Testis (tissue), 3 donors: ENCODE data around the gene HLA-DPB1. TPM values are rescaled to one million over a fixed set of nuclear protein-coding genes. Genes with fewer than 3 reads are reported as not detected.

Experiments used
- DNase-seq: peaks from one replicate; pipeline ENCODE4 v3.0.0-alpha.2; 2019
- H3K27ac ChIP-seq, 2 donors: fragments of 200-600 bp; sonication (generic); one replicate each; pipeline ENCODE4 v1.5.1; 2019
- H3K27me3 ChIP-seq: fragments of 200-600 bp; sonication (generic); one replicate; pipeline ENCODE4 v1.5.1; 2019
- H3K36me3 ChIP-seq: fragments of 200-600 bp; sonication (generic); one replicate; pipeline ENCODE4 v1.5.1; 2017; ENCODE audit warnings: low read depth; ENCODE audit errors: missing control alignments
- H3K4me1 ChIP-seq: fragments of 200-600 bp; sonication (generic); one replicate; pipeline ENCODE4 v1.5.1; 2019
- H3K4me3 ChIP-seq, 2 donors: fragments of 200-600 bp; sonication (generic); one replicate each; pipeline ENCODE4 v1.5.1; 2017 to 2019
- H3K9me3 ChIP-seq: fragments of 200-600 bp; sonication (generic); one replicate; pipeline ENCODE4 v1.5.1; 2017
- POLR2A ChIP-seq: fragments of 450-650 bp; IDR thresholded peaks from one replicate; pipeline ENCODE4 v1.6.1; 2017; ENCODE audit warnings: antibody characterized with exemption, mild to moderate bottlenecking, moderate library complexity
- WGBS, 2 donors: methylation state at CpG; one replicate each; pipeline ENCODE4 v1.1.5; 2018; 5-methylcytosine and 5-hydroxymethylcytosine counted together
- intact Hi-C: fragments of 100-400 bp; cut with DNase I; formaldehyde crosslinking; loops from one replicate; pipeline ENCODE4 v1.15.1; 2023; ENCODE audit warnings: low total_unique reads
- polyA plus RNA-seq: library from polyadenylated mRNA; stranded (reverse); fragments of 350-450 nt; fragmentation: Illumina TruSeq; extraction: RNeasy Lipid Tissue Mini Kit (QIAGEN cat#74804); gene quantifications from one replicate; pipeline ENCODE4 v1.2.3, GENCODE V29; 2014; ENCODE audit warnings: low read depth, low replicate concordance; ENCODE audit not compliant: insufficient read depth
- total RNA-seq, 2 donors: library from RNA; depleted of rRNA; stranded (reverse); fragments of >200 nt; gene quantifications; one replicate each; pipeline ENCODE4 v1.2.3, GENCODE V29; 2016
- TF ChIP-seq, protein P1 (sequence below), 3 experiments: fragments of 450-650 bp in 2 of 3; fragments of 200-600 bp in 1 of 3; sonication (generic) in 1 of 3; IDR thresholded peaks; one replicate each; pipeline ENCODE4 v1.5.1; 2016 to 2019; ENCODE audit warnings: antibody characterized with exemption in 3 of 3, mild to moderate bottlenecking in 2 of 3, moderate library complexity in 1 of 3

Gene HLA-DPB1
- total and polyA plus RNA-seq, 3 donors from 2014 or later: 14.4 to 183 (median 39.5) TPM

DNA sequence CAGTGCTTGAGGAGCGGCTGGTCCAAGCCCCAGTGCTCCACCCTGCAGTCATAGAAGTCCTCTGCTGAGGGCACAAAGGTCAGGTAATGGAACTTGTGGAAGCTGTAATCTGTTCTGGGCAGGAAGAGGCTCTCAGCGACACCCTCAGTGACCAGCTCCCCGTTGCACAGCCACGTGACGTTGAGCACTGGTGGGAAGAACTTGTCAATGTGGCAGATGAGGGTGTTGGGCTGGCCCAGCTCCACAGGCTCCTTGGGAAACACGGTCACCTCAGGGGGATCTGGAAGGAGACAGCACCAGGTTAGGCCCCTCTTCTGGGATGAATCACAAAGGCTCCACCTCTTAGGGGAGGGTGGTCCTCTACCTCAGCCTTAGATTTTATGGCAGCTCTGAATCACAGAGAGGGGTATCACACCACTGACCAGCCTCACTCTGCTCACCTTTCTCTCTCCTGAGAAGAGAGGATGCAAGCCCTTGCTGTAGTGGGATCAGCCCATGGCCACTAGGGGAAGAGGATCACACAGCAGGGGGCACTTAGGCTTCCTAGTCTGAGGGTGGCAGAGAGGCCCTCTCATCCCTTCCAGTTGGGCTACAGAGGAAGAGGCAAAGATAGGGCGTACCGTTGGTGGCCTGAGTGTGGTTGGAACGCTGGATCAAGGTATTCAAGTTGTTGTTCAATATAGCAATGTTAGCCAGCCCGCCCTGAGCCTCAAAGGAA lies 6.6 kb upstream of the HLA-DPB1 start:
- intact Hi-C loops: no loop called here
- Histone ChIP-seq H3K27ac (no peak overlapping the region), H3K4me3 (no peak overlapping the region), H3K27me3 (no peaks in the 10 kb centered on the region), H3K36me3 (no peaks in the 10 kb centered on the region), H3K4me1 (peaks cover 6% of the 10 kb centered on the region), H3K9me3 (no peaks in the 10 kb centered on the region)
- DNase-seq: no peak
- TF ChIP-seq, protein P1, sequence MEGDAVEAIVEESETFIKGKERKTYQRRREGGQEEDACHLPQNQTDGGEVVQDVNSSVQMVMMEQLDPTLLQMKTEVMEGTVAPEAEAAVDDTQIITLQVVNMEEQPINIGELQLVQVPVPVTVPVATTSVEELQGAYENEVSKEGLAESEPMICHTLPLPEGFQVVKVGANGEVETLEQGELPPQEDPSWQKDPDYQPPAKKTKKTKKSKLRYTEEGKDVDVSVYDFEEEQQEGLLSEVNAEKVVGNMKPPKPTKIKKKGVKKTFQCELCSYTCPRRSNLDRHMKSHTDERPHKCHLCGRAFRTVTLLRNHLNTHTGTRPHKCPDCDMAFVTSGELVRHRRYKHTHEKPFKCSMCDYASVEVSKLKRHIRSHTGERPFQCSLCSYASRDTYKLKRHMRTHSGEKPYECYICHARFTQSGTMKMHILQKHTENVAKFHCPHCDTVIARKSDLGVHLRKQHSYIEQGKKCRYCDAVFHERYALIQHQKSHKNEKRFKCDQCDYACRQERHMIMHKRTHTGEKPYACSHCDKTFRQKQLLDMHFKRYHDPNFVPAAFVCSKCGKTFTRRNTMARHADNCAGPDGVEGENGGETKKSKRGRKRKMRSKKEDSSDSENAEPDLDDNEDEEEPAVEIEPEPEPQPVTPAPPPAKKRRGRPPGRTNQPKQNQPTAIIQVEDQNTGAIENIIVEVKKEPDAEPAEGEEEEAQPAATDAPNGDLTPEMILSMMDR (IDR thresholded peaks at IDR 0.05): no peak
- no peak for TF ChIP-seq POLR2A
- WGBS, 2 donors: 88 to 97% methylated on average over 9 to 10 of the region's 10 CpGs

DNA sequence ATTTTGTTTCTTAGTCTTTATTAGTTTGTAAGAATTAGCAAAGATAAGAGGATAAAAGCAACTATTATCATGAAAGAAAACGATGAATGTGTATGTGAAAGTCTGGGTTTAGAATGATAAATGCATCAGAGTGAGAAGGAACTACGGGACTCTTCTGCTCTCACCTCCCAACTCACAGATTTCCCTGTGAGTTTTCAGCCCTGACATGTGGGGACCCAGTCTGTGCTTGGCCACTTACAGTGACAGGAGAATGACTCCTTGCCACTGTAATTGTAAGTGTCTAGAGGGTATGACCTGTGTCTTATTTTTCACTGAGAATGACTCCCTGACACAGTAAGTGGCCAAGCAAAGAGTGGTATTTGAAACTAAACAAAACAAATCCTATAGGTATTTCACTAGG lies 4.9 kb upstream of the HLA-DPB1 start:
- no peaks in the 10 kb centered on the region for H3K36me3 ChIP-seq
- 61 to 79% methylated on average over 2 of the region's 2 CpGs for WGBS, 2 donors
- no peaks in the 10 kb centered on the region for H3K9me3 ChIP-seq
- H3K4me3 ChIP-seq: no peak overlapping the region
- peaks cover 6% of the 10 kb centered on the region for H3K4me1 ChIP-seq
- DNase-seq: no peak
- TF ChIP-seq, protein P1 (IDR thresholded peaks at IDR 0.05): no peak
- TF ChIP-seq POLR2A: no peak
- intact Hi-C loops: no loop called here
- H3K27ac ChIP-seq: no peak overlapping the region
- no peaks in the 10 kb centered on the region for H3K27me3 ChIP-seq

DNA sequence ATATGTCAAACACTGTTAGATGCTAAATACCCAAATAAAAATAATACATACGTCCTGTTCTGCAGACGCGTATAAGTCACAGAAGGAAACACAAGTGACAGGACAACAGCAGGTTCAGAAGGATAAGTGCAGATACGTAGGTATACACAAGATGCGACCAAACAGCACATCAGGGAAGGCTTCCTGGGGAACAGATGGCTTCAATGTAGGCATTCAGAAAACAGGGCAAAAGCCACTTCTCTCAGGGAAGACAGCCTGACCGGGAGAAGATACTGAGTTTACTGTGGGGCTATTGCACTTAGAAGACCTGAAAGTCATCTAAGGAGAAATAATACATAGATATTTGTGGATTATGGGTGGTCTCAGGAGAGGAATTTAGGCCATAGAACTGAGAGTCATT lies 4.2 kb upstream of the HLA-DPB1 start:
- DNase-seq: no peak
- H3K9me3 ChIP-seq: no peaks in the 10 kb centered on the region
- no peak overlapping the region for H3K27ac ChIP-seq
- 87 to 90% methylated on average over 6 of the region's 6 CpGs for WGBS, 2 donors
- H3K27me3 ChIP-seq: no peaks in the 10 kb centered on the region
- TF ChIP-seq POLR2A: no peak
- TF ChIP-seq, protein P1 (IDR thresholded peaks at IDR 0.05): no peak
- H3K4me3 ChIP-seq: no peak overlapping the region
- peaks cover 6% of the 10 kb centered on the region for H3K4me1 ChIP-seq
- H3K36me3 ChIP-seq: no peaks in the 10 kb centered on the region
- intact Hi-C loops: no loop called here

DNA sequence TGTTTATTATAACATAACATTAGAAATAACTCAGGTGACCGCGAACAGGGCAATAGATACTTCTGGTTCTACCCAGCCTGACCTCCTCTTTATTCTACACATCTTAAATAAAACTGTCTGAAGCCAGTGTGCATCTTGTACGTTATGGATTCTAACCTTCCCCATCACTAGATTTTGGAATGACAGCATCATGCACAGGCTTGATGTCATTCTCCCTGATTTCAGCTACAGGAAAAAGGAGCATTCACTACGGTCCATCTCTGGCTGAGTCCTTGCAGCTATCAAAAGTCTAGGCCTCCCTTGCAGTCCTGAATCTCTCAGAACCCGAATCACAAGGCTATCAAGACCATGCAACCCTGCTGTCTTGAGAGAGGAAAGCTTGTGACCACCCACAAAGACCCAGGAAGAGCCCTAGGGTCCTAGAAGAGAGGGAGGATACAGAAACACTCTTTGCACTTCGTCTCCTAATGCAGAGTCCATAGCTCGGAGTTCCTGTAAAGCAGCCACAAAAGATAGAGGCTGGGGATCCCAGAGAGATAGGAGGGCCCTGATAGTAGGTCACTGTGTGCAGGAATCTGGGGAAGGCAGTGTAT lies 3.2 kb upstream of the HLA-DPB1 start:
- Histone ChIP-seq H3K4me3 (no peak overlapping the region), H3K4me1 (peaks cover 6% of the 10 kb centered on the region), H3K9me3 (no peaks in the 10 kb centered on the region), H3K36me3 (no peaks in the 10 kb centered on the region), H3K27me3 (no peaks in the 10 kb centered on the region), H3K27ac (peak overlapping the region in 1 of 2 donors; percentile 54)
- intact Hi-C loops: no loop called here
- TF ChIP-seq, protein P1 (IDR thresholded peaks at IDR 0.05): no peak
- TF ChIP-seq POLR2A: no peak
- no peak for DNase-seq
- WGBS, 2 donors: 49 to 56% methylated on average over 6 to 7 of the region's 7 CpGs
